Activated CD4-positive, alpha-beta memory T cell treated with anti-CD3 and anti-CD28 coated beads, Interleukin-2, amount 10 ng/mL, durations not matched to agents 7 days and 5 days (primary cell): ENCODE data around the gene GANAB. TPM values are rescaled to one million over a fixed set of nuclear protein-coding genes. Genes with fewer than 3 reads are reported as not detected.

ENCODE experiments used
- CTCF ChIA-PET: fragments of 350-600 bp; sonication (Branson Sonifier 250); formaldehyde crosslinking; loops from one replicate; lab custom pipeline; 2021; ENCODE audit warnings: antibody characterized with exemption, inconsistent platforms; lab: Charles Lee
- POLR2A ChIA-PET: fragments of 350-600 bp; sonication (Branson Sonifier 250); formaldehyde crosslinking; loops from one replicate; lab custom pipeline; 2021; ENCODE audit warnings: antibody characterized with exemption; lab: Charles Lee
- DNase-seq: peaks from one replicate; pipeline ENCODE4 v3.0.0-alpha.2; 2020
- H3K27ac Mint-ChIP-seq: one replicate; pipeline ENCODE4 v1.8.0; 2021; ENCODE audit warnings: mild to moderate bottlenecking, mixed read lengths
- H3K27me3 Mint-ChIP-seq: one replicate; pipeline ENCODE4 v1.8.0; 2021; ENCODE audit warnings: mixed read lengths
- H3K36me3 Mint-ChIP-seq: one replicate; pipeline ENCODE4 v1.8.0; 2021; ENCODE audit warnings: low read depth, mixed read lengths
- H3K4me1 Mint-ChIP-seq: one replicate; pipeline ENCODE4 v1.8.0; 2021; ENCODE audit warnings: mixed read lengths
- H3K4me3 Mint-ChIP-seq: one replicate; pipeline ENCODE4 v1.8.0; 2021; ENCODE audit warnings: mild to moderate bottlenecking, mixed read lengths
- H3K9me3 Mint-ChIP-seq: one replicate; pipeline ENCODE4 v1.8.0; 2021; ENCODE audit warnings: mixed read lengths
- total RNA-seq, 2 experiments: library from RNA; stranded (reverse); gene quantifications; one replicate each; pipeline ENCODE4 v1.2.3, GENCODE V29; 2021

The GANAB gene
- total RNA-seq, 2 experiments from 2014 or later, result 278 to 284 TPM

GRCh38 chr11:62605902-62606301 lies 40.5 kb downstream of the GANAB start:
- Mint-ChIP-seq H3K4me3 (no peak overlapping the region), H3K4me1 (peaks cover 56% of the 10 kb centered on the region), H3K27me3 (no peaks in the 10 kb centered on the region), H3K36me3 (peaks cover 63% of the 10 kb centered on the region), H3K9me3 (no peaks in the 10 kb centered on the region), H3K27ac (no peak overlapping the region)
- DNase-seq, result no peak
- POLR2A ChIA-PET, result interaction anchor here (0.8 to 3.8 kb wide), 2 partner anchors 59 to 275 kb away, joined by 3 to 16 read pairs; partner anchors contain the start of genes C11orf98, CSKMT and SLC3A2
- CTCF ChIA-PET, result no interaction called here

- Mint-ChIP-seq H3K4me1 (peaks cover 53% of the 10 kb centered on the region), H3K36me3 (peaks cover 63% of the 10 kb centered on the region), H3K27ac (no peak overlapping the region), H3K27me3 (no peaks in the 10 kb centered on the region), H3K4me3 (no peak overlapping the region), H3K9me3 (no peaks in the 10 kb centered on the region)
- POLR2A ChIA-PET, result interaction anchor here (0.8 to 3.8 kb wide), 3 partner anchors 15 to 276 kb away, joined by 3 to 16 read pairs (median 10); partner anchors contain the start of genes B3GAT3, C11orf98, CSKMT and SLC3A2
- CTCF ChIA-PET, result no interaction called here
- DNase-seq, result no peak
These were observed 40.9 kb downstream of the GANAB start for GRCh38 chr11:62605467-62605866.

- peaks cover 48% of the 10 kb centered on the region for H3K4me1 Mint-ChIP-seq
- ChIA-PET CTCF (interaction anchor here (0.8 to 1.2 kb wide), 3 partner anchors 10 to 15 kb away, joined by 3 to 5 read pairs (median 3); partner anchors contain the start of gene TUT1), POLR2A (interaction anchor here (0.7 to 3.8 kb wide), 5 partner anchors 11 to 182 kb away, joined by 3 to 16 read pairs (median 5); partner anchors contain the start of genes B3GAT3, C11orf98, CSKMT and TMEM179B)
- H3K27ac Mint-ChIP-seq, result no peak overlapping the region
- no peaks in the 10 kb centered on the region for H3K9me3 Mint-ChIP-seq
- no peak overlapping the region for H3K4me3 Mint-ChIP-seq
- no peaks in the 10 kb centered on the region for H3K27me3 Mint-ChIP-seq
- DNase-seq, result no peak
- H3K36me3 Mint-ChIP-seq, result peaks cover 63% of the 10 kb centered on the region
These were observed 41.8 kb downstream of the GANAB start for GRCh38 chr11:62604460-62605120.

GRCh38 chr11:62603776-62604299 lies 42.6 kb downstream of the GANAB start:
- no peak for DNase-seq
- Mint-ChIP-seq H3K36me3 (peaks cover 66% of the 10 kb centered on the region), H3K4me3 (peak overlapping the region; percentile 35), H3K27me3 (no peaks in the 10 kb centered on the region), H3K4me1 (peaks cover 47% of the 10 kb centered on the region), H3K9me3 (no peaks in the 10 kb centered on the region), H3K27ac (peak overlapping the region; percentile 5)
- ChIA-PET CTCF (interaction anchor here (0.8 to 1.2 kb wide), 4 partner anchors 8 to 16 kb away, joined by 3 to 5 read pairs (median 3); partner anchors contain the start of gene TUT1), POLR2A (interaction anchor here (1.2 to 6.4 kb wide), 5 partner anchors 8 to 61 kb away, joined by 5 to 84 read pairs (median 10); partner anchors contain the start of genes B3GAT3, C11orf98, CSKMT and EML3)

- CTCF ChIA-PET, result interaction anchor here (1.1 to 1.2 kb wide), 2 partner anchors 9 to 11 kb away, joined by 3 read pairs; partner anchors contain the start of gene TUT1
- peak overlapping the region; percentile 24 for H3K27ac Mint-ChIP-seq
- H3K9me3 Mint-ChIP-seq, result no peaks in the 10 kb centered on the region
- DNase-seq, result no peak
- no peaks in the 10 kb centered on the region for H3K27me3 Mint-ChIP-seq
- H3K4me1 Mint-ChIP-seq, result peaks cover 49% of the 10 kb centered on the region
- H3K4me3 Mint-ChIP-seq, result peak overlapping the region; percentile 35
- H3K36me3 Mint-ChIP-seq, result peaks cover 67% of the 10 kb centered on the region
- POLR2A ChIA-PET, result interaction anchor here (0.8 to 6.4 kb wide), 5 partner anchors 8 to 62 kb away, joined by 5 to 84 read pairs (median 10); partner anchors contain the start of genes B3GAT3, C11orf98, CSKMT and EML3
These were observed 43.4 kb downstream of the GANAB start for GRCh38 chr11:62603072-62603408.

GRCh38 chr11:62602141-62603071 lies 44.0 kb downstream of the GANAB start:
- Mint-ChIP-seq H3K27ac (peak overlapping the region; percentile 88), H3K4me1 (peaks cover 49% of the 10 kb centered on the region), H3K27me3 (no peaks in the 10 kb centered on the region), H3K4me3 (peak overlapping the region; percentile 85), H3K36me3 (peaks cover 67% of the 10 kb centered on the region), H3K9me3 (no peaks in the 10 kb centered on the region)
- no peak for DNase-seq
- POLR2A ChIA-PET, result interaction anchor here (0.7 to 6.4 kb wide), 33 partner anchors 9 to 279 kb away, joined by 3 to 116 read pairs (median 6); partner anchors contain the start of genes AHNAK, B3GAT3, C11orf98 and CSKMT
- CTCF ChIA-PET, result interaction anchor here (0.8 to 3.3 kb wide), 10 partner anchors 9 to 207 kb away, joined by 3 to 51 read pairs (median 6); partner anchors contain the start of genes B3GAT3, EEF1G, HNRNPUL2 and TTC9C

GRCh38 chr11:62601372-62602140 lies 44.9 kb downstream of the GANAB start, which contains the start of gene MTA2:
Gene MTA2, minus strand, starts transcription at chr11:62601865. Its CDS starts 415 bp downstream, at chr11:62601450.
- peak; percentile 100 for DNase-seq
- Mint-ChIP-seq H3K27ac (peak within 1 kb of the TSS; percentile 88), H3K4me1 (peaks cover 53% of the 10 kb centered on the region), H3K4me3 (peak within 1 kb of the TSS; percentile 85), H3K36me3 (peaks cover 69% of the 10 kb centered on the region), H3K9me3 (no peaks in the 10 kb centered on the region), H3K27me3 (no peaks in the 10 kb centered on the region)
- ChIA-PET POLR2A (interaction anchor here (0.7 to 6.4 kb wide), 34 partner anchors 10 to 280 kb away, joined by 3 to 116 read pairs (median 4); partner anchors contain the start of genes AHNAK, B3GAT3, C11orf98 and CSKMT), CTCF (interaction anchor here (0.8 to 3.3 kb wide), 10 partner anchors 10 to 206 kb away, joined by 3 to 51 read pairs (median 6); partner anchors contain the start of genes B3GAT3, EEF1G, HNRNPUL2 and TTC9C)

GRCh38 chr11:62601122-62601371 lies 45.4 kb downstream of the GANAB start:
- Mint-ChIP-seq H3K27me3 (no peaks in the 10 kb centered on the region), H3K4me1 (peaks cover 54% of the 10 kb centered on the region), H3K4me3 (peak overlapping the region; percentile 85), H3K27ac (peak overlapping the region; percentile 88), H3K9me3 (no peaks in the 10 kb centered on the region), H3K36me3 (peaks cover 71% of the 10 kb centered on the region)
- ChIA-PET POLR2A (interaction anchor here (0.6 to 6.4 kb wide), 30 partner anchors 10 to 280 kb away, joined by 3 to 116 read pairs (median 6); partner anchors contain the start of genes B3GAT3, C11orf98, CSKMT and EEF1G), CTCF (interaction anchor here (0.6 to 3.3 kb wide), 10 partner anchors 9 to 1154 kb away, joined by 3 to 51 read pairs (median 6); partner anchors contain the start of genes EEF1G, HNRNPUL2, TTC9C and TUT1)
- DNase-seq, result peak; percentile 52

GRCh38 chr11:62600367-62601121 lies 45.9 kb downstream of the GANAB start:
- ChIA-PET CTCF (interaction anchor here (0.6 to 3.3 kb wide), 11 partner anchors 9 to 1153 kb away, joined by 3 to 51 read pairs (median 5); partner anchors contain the start of genes C11orf98, CSKMT, EEF1G and EML3), POLR2A (interaction anchor here (0.6 to 6.4 kb wide), 28 partner anchors 9 to 281 kb away, joined by 3 to 116 read pairs (median 8); partner anchors contain the start of genes B3GAT3, C11orf98, CSKMT and EEF1G)
- H3K27ac Mint-ChIP-seq, result peak overlapping the region; percentile 88

GRCh38 chr11:62599901-62600300 lies 46.5 kb downstream of the GANAB start:
- Mint-ChIP-seq H3K9me3 (no peaks in the 10 kb centered on the region), H3K36me3 (peaks cover 74% of the 10 kb centered on the region), H3K4me3 (peak overlapping the region; percentile 85), H3K27ac (peak overlapping the region; percentile 88), H3K27me3 (no peaks in the 10 kb centered on the region), H3K4me1 (peaks cover 60% of the 10 kb centered on the region)
- ChIA-PET POLR2A (interaction anchor here (0.8 to 6.4 kb wide), 26 partner anchors 9 to 255 kb away, joined by 3 to 116 read pairs (median 6); partner anchors contain the start of genes B3GAT3, C11orf98, CSKMT and EEF1G), CTCF (interaction anchor here (0.6 to 3.3 kb wide), 8 partner anchors 8 to 205 kb away, joined by 3 to 51 read pairs (median 5); partner anchors contain the start of genes C11orf98, CSKMT, EML3 and ROM1)
- no peak for DNase-seq

More at GRCh38 chr11:62600367-62601121, 45.9 kb downstream of the GANAB start:
- no peak for DNase-seq
- Mint-ChIP-seq H3K4me1 (peaks cover 55% of the 10 kb centered on the region), H3K9me3 (no peaks in the 10 kb centered on the region), H3K27me3 (no peaks in the 10 kb centered on the region), H3K36me3 (peaks cover 74% of the 10 kb centered on the region), H3K4me3 (peak overlapping the region; percentile 85)
